COLO829 (cell line): ENCODE data around the gene PTPRN2.
"Not testable (repeated sequence)": the region's sequence is repeated elsewhere in the genome, so short reads cannot be mapped to it uniquely, and the experiment has no call there.

Source experiments
- DNase-seq: peaks from one replicate; pipeline ENCODE4 v3.0.0; 2012; ENCODE audit warnings: low spot score

Gene PTPRN2

DNA sequence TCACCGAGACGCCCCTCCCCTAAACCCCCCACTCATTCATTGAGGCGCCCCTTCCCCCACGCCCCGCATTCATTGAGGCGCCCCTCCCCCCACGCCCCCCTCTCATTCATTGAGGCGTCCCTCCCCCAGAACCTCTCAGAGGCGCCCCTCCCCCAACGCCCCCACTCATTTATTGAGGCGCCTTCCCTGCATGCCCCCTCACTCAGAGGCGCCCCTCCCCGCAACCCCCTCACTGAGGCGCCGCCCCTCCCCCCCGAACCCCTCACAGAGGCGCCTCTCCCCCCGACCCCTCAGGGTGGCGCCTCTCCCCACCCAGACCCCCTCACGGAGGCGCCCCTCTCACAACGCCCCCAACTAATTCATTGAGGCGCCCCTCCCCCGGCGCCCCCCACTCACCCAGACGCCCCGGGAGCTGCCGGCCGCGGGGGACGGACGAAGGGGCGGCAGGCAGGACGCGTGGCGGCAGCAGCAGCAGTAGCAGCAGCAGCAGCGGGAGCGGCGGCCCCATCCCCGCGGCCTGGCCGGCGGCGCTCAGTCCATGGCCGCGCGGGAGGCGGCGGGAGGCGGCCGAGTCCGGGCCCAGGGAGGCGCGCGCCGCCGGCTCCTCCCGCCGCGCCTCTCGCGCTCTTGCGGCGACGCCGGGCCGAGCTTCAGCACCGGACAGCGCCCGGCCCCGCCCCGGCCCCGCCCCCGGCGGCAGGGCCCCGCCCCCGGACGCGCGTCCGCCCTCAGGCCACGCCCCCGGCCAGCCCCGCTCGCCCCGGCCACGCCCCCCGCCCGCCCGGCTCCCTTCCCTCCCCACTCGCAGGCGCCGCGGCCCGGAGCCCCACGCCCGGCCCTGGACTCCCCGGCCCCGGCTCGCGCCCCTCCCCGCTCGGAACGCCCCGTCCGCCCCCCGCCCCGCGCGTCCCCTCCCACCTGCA, at the start of gene PTPRN2:
Gene PTPRN2 (minus strand): TSS at position 662 of the 923 bp plus-strand sequence.
- peak; percentile 72 for DNase-seq

- no peak for DNase-seq
Measured at GRCh38 chr7:158633055-158633956, 45.7 kb upstream of the PTPRN2 start.

- no peak for DNase-seq
Measured at GRCh38 chr7:158631574-158632195, 44.1 kb upstream of the PTPRN2 start.

- not testable (repeated sequence) for DNase-seq
Measured at GRCh38 chr7:158626289-158626688, 38.7 kb upstream of the PTPRN2 start.

DNA sequence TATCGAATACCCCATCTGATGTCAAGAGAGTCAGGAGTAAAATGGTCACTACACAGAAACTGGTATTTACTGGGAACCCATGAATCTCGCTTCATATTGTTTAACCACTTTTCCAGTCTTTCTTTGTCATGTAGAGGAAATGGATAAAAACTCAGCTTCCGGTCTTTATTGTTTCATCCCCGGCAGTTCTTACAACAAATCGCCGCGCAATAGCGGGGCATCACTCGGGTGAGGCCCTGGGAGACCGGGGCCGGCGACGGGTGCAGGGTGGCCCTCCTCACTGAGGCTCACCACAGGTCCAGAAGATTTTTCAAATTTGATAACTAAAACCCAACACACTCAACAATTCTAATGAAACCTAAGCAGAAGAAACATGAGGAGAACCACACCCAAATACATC, 35.6 kb upstream of the PTPRN2 start:
- no peak for DNase-seq

DNA sequence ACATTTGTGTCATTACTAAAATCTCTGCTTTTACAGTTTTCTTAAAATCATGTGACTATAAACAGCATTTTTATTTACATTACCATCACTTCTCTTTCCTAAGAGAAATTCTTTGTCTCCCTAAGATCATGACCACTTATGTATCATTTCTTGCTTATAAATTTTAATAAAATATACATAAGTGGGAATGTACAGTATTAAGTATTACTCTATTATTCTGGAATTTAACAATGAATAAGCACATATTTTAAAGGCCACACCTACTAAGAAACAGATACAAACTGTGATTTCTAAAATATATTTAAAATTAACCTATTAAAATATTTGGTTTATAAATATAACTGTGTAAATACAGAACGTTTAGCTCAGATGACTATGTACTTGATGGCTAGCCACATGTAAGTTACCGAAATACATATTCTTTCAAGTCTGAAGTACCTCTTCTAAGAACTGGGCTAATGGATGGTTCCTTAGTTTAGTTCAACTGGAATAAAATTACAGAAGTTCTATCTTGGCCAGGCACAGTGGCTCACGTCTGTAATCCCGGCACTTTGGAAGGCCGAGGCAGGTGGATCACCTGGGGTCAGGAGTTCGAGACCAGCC, 33.3 kb upstream of the PTPRN2 start:
- DNase-seq: no peak

DNA sequence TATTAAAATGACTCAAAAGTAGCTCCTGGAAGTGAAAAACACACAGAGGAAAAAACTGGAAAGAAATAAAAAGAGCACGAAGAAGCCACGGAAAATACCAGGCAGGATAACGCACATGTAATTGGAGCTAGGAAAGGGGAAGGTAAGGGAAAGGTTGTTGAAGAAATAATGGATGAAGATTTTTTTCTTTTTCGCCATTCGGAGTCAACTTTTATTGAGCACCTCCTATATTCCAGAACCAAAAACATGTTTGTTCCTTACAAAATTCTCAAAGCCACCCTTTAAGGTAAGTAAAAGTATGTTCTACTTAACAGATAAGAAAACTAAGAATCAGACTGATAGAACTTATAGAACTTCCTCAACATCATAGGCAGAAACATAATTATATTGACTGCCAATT, 32.8 kb upstream of the PTPRN2 start:
- DNase-seq: no peak

DNA sequence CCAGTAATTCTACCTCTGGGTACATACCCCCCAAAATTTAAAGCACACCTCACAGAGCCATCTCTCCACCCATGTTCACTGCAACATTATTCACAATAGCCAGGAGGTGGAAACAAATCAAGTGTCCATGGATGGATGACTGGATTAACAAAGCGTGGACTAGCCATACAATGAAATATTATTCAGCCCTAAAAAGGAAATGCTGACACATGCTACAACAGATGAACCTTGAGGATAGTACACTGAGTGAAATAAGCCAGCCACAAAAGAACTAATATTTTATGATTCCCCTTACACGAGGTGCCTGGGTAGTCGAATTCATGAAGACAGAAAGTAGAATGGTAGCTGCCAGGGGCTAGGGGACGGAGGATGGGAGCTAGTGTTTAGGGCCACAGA, 31.1 kb upstream of the PTPRN2 start:
- no peak for DNase-seq

GRCh38 chr7:158617737-158618128, 30.1 kb upstream of the PTPRN2 start:
- no peak for DNase-seq

- no peak for DNase-seq
Measured at GRCh38 chr7:158616050-158616449, 28.4 kb upstream of the PTPRN2 start.

DNA sequence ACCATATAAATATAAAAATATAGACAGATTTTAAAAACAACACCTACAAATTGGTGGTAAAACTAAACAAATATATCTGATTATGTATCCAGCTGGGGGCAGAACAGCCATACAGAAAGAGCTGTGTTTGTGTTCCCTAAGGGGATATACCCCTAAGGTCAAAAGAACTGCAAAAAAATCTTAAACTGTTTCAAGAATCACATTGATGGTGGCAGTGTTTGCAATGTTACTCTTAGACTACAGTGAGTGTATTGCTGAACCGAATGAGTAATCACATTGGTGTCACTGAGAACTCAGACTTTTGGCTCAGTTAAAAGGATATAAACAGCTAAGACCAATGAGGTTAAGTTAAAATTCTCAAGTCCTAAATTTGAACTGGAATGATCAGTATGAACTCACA, 27.1 kb upstream of the PTPRN2 start:
- no peak for DNase-seq

DNA sequence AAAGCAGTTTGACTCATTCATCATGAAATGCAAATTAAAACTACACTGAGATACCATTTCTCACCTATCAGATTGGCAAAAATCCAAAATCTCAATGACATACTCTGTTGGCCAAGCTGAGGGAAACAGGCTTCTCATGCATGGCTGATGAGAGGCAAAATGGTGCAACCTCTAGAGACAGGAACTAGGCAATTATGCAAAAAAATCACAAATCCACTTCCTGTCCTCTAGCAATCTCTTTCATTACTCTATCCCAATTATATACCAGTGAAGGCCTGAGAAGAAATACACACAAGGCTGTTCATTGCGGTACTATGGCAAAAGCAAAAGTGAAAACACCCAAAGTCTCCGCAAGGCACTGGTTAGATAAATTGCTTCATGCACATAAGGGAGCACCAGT, 25.9 kb upstream of the PTPRN2 start:
- DNase-seq: no peak

- DNase-seq: no peak
Measured at GRCh38 chr7:158612546-158612945, 24.9 kb upstream of the PTPRN2 start.

DNA sequence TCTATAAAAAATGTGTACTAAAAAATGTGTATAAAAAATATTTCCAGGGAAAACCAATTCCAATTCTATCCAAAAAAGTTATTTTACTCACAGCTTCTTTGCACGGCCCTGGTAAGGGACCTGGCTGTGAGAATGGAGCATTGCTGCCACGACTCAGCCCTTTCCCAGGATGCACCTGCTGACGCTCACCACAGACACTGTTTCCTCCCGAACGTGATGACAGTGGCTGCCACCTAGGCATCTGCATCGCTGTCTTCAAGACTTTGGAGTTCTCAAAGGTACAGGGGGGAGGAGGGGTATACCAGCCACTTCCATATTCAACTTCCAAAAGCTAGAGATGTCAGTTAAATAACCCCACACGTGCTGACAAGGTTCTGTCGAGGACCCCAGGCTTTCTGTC, 23.9 kb upstream of the PTPRN2 start:
- no peak for DNase-seq

DNA sequence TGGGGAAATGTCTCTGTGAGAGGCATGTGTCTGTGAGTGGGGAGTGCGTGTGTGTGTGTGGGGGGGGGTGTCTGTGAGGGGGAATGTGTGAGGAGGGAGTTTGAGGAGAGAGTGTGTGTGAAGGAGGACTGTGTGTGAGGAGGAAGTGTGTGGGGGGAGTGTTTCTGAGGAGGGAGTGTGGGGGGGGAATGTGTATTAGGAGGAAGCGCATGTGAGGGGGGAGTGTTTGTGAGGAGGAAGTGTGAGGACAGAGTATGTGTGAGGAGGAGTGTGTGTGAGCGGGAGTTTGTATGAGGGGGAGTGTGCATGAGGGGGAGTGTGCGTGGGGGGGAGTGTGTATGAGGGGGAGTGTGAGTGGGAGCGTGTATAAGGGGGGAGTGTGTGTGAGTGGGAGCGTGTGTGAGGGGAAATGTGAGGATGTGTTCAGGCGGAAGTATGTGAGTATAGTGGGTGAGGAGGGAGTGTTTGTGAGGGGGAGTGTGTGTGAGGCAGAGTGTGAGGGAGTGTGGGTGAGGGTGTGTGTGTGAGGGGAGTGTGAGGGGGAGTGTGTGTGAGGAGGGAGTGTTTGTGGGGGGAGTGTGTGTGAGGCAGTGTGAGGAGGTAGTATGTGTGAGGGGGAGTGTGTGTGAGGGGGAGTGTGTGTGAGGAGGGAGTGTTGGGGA, 21.8 kb upstream of the PTPRN2 start:
- DNase-seq: no peak

DNA sequence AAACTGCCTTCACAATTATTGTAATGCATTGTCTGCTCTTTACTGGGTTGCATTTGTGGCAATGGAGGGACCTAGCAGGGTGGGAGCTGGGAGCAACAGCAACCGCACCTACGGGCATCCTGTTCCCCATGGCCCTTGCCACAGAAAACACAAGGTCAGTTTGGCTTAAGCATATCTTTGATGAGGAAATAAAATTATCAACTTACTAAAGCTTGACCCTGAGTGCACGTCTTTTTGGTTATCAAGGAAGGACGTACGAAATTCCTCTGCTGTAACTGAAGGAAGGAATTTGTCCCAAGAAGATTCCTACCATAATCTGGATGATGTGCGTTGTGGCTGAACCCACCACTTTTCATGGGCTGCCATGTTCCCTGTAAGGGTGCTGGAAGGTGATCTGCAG, 19.9 kb upstream of the PTPRN2 start:
- DNase-seq: no peak

DNA sequence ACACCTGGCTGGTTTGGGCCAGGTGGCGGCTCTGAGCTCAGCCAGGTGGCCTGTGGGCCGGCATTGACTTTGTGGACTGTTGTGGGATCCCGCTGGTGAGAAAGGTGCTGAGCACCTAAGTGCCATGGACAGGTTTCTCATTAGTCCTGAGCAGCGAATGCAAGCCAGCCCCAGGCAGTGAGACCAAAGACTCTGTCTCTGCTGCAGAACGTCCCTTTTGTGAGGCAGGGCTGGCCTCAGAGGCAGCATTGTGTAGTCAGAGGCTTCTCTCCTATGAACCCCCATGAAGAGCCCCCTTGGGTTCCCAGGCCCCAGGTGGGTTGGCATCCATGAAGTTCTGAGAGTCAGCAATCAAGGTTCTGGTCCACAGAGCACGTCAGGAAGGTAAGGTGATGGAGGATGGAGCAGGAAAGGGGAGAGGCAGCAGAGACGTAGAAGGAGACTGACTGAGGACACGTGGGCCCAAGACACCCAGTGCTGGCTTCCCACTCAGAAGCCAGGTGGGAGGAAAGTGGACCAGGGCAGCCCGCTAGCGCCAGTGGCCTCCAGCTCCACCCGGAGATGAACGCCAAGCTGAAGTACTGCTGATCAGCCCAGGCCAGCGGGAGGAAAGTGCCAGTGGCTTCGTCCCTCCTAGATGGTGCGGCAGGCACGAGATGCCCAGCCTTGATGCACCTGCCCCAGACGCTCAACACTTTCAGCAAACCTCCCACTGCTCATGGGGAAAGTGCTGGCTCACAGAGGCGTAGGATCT, 19.2 kb upstream of the PTPRN2 start:
- no peak for DNase-seq

- no peak for DNase-seq
Measured at GRCh38 chr7:158606129-158606528, 18.5 kb upstream of the PTPRN2 start.

GRCh38 chr7:158603773-158604755, 16.4 kb upstream of the PTPRN2 start:
- no peak for DNase-seq
